ENCODE measurements around the gene SSBP3.
A peak's percentile ranks its signal among the peaks of the same experiment; 100 is the strongest.
"Not testable (repeated sequence)": the region's sequence is repeated elsewhere in the genome, so short reads cannot be mapped to it uniquely, and the experiment has no call there.

SSBP3 gene

DNA sequence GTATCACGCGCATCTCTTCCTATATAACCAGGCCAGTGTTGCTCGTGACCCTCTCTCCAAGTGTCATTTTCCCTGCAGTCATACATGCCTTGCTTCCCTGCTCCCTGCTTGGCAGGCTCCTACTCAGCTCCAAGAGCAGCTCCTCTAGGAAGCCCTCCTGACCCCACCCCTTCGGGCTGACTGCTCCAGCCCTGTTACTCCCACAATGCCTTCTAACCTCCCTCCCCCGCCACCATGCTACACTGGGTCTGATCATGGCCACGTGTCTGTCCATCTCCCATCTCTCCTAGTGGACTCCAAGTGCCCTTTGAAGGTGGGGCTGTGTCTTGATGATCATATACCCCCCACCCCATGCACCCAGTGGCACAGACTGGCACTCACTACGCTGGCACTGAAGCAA is 161.5 kb downstream of the SSBP3 start:
- no peak for DNase-seq (ENCODE audit: low spot score)

DNA sequence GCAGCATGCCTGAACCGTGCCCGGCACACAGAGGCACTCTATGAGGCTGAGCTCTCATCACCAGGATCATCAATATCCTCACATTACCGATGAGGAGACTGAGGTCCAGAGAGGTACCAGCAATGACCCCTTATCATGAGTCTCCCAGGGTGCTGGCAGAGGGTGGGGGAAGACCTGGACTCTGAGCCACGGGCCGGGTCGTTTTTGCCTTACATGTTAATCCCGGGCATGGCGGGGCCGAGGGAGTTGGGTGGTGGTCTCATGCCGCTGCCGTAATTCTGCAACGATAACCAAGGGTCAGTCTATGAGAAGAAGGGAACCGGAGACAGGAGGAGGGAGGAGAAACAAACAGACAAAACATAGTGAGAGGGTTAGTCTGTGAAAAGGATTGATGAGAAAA is 163.2 kb downstream of the SSBP3 start:
- DNase-seq (ENCODE audit: low spot score) = no peak

DNA sequence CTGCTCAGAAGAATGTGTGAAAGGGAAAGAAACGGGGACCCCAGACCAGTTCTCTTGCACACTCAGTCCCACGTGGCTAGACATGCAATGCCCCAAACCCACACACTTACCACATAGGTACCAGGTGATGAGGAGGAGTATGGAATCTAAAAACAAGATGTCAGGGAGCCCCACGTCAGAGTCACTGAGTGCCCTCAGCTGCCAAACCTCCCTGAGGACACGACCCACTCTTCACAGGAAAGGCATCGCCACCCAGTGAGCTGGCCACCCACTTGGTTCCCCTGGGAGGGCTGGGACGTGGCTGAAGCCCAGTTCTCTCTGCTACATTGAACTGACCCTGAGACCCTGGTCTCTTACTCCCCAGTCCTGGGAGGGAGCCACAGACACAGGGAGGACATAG is 164.8 kb downstream of the SSBP3 start:
- no peak for DNase-seq (ENCODE audit: low spot score)

DNA sequence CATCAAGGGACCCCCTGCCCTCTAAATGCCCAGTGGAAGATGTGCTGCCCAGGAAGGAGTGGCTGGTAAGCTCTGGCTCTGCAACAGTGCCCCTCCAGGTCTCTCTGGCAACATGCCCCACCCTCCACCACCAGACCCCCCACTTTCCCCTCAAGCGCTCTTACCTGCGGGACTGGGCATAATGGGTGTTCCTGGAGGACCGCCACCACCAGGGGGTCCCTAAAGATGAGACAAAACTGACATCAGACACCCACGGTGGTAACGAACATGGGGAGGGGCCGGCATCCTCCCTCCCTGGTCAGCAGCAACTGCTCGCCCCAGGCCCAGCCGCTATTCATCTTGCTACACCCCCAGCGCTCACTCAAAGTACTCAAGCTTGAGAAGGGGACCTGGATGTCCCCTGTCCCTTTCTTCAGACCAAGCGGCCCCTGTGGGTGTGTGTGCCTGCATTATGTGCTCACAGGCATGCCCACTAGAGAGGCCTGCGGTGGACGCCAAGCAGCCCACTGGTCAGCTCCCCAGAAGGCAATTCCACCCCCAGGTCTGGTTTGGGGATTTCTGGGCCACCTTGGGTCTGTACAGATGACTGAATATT is 165.4 kb downstream of the SSBP3 start:
- no peak for DNase-seq (ENCODE audit: low spot score)

DNA sequence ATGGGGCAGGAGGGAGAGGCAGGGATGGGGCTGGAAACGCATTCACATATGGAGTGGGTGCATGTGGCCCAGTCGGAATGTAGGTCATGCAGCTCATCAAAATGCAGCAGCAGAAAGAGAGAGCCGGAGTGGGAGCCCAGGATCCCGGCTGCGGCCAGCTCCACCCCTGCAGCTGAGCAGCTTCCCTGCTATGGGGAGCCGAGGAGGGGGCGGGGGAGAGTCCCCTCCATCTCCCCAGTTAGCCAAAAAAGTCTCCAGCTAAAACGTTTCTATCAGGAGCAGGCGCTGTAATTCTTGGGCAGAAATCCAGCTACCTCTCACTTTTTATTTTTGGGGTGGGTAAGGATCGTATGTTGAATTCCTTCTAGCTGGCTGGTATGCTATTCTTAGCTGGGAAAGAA is 166.6 kb downstream of the SSBP3 start:
- no peak for DNase-seq (ENCODE audit: low spot score)

DNA sequence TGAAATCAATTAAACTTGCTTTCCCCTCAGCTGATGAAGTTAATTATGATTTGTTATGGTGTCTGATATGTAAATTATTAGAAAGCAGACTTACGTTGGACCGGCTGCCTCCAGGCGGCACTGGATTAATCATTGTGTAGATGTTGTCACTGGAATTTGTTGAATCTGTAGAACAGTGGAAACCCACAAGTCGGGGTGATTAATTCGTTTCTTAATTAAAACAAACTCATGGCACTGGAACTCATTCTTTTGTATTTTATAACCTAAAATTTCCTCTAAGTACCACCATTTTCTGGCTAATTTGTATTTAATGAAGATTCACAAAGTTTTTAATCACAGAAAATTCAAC is 167.2 kb downstream of the SSBP3 start:
- DNase-seq (ENCODE audit: low spot score) = no peak

DNA sequence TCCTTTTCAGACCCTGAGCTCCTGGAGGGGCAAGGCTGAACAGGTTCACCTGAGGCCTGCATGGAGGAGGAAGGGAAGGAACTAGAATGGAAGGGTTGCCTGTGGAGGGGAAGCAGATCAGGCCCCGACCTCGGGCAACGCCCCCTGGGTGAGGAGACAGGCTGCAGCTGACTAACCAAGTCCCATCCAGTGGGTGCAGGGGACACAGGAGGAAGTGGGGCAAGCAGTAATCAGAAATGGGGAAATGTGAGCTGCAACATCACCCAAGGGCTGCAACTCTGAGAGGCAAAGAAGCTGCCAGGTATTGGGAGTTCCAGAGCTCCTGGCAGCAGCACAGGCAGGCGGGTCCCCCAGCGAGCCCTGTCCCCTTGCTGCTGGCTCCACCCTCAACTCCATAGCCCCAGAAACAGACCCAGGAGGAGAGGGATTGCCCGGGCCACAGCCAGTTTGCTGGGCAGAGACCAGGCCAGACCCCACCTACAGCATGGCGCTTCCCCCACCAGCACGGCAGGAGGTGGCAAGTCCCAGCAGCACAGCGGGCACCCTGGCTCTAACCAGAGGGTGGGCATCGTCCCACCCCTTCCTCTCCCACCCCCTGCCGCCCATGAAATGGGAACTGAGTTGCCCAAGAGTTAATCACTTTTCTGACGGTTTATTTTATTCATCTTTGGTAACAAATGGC is 167.7 kb downstream of the SSBP3 start:
- no peak for DNase-seq (ENCODE audit: low spot score)

DNA sequence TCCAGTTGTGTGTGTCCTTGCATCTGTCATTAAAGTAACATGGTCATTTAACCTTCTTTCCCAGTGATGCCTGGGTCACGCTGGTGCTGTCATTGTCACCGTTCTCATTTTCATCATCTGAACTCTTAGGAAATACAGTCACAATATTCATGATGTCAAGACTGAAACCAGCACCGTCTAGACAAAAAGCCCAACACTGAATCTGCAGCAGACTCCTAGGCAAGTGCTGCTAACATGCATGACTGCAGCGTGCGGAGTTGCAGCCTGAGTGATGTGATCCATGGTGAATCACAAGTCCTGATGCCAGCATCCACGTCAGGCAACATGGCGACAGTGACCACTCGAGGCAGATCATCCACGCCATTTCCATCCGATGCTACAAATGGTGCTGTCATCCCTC is 168.6 kb downstream of the SSBP3 start:
- no peak for DNase-seq (ENCODE audit: low spot score)

DNA sequence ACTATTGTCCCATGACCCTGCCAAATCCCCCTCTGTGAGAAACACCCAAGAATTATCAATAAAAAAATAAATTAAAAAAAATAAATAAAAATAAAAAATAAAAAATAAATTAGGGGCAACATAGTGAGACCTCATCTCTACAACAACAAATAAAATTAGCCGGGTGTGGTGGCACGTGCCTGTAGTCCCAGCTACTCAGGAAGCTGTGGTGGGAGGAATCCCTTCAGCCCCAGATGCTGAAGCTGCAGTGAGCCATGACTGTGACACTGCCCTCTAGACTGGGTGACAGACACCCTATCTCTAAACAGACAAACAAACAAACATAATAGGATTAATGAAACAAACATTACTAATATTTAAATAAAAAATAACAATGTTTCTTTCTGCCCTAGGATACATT is 171.9 kb downstream of the SSBP3 start:
- DNase-seq (ENCODE audit: low spot score) = no peak

DNA sequence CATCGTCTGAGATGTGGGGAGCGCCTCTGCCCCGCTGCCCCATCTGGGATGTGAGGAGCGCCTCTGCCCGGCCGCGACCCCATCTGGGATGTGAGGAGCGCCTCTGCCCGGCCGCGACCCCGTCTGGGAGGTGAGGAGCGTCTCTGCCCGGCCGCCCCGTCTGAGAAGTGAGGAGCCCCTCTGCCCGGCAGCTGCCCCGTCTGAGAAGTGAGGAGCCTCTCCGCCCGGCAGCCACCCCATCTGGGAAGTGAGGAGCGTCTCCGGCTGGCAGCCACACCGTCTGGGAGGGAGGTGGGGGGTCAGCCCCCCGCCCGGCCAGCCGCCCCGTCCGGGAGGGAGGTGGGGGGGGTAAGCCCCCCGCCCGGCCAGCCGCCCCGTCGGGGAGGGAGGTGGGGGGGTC is 173.0 kb downstream of the SSBP3 start:
- not testable (repeated sequence) for DNase-seq (ENCODE audit: low spot score)

DNA sequence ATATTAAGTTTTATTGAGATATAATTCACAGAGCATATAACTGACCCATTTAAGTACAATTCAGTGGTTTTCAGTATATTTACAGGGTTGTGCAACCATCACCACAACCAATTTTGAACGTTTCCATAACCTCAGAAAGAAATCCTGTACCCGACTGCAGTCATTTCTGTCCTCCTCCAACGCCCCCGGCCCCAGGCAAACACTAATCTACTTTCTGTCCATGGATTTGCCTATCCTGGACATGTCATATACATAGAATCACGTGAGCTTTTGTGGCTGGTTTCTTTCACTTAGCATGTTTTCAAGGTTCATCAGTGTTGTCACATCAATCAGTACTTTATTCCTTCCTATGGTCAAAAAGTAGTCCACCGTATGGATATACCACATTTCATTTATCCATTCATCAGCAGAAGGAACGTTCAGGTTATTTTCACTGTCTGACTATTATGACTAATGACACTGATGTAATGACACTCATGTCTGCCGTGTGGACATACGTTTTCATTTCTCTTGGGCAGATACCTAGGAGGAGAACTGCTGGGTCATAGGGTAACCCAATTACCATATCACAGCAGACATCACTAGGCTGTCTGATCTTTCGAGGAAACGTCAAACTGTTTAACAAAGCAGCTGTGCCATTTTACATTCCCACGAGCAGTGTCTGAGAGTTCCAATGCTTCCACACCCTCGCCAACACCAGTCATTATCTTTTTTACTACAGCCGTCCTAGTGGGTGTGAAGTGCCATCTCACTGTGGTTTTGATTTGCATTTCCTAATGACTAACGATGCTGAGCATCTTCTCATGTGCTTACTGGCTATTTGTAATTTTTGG is 175.5 kb downstream of the SSBP3 start:
- DNase-seq (ENCODE audit: low spot score) = no peak

DNA sequence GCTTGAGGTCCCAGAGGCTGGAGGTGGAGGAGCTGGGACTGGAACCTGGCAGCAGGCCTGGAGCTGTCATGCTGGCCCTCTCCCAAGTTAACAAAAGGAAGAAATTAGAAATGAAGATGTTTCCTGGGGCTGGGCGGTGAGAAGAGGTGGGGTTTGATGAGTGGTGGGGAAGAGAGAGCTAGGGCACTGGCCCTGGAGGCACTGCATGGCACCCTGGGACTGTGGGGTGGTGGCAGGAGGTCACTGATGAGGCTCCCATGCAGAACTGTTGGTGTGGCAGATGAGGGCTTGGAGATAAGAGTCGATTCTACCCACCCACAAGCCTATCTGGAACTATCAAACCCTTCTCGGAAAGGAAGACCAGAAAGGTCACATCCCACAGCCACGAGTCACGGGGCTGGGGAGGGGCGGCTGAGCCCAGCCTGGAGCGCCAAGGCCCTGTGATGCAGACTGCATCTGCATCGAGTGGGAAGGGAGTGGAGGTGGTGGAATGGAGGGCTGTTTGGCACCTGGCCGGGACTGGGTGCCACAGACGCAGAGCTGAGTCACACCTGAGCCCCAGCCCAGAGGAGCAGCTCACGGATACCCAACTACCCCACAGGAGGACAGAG is 176.8 kb downstream of the SSBP3 start:
- peak; percentile 78 for DNase-seq (ENCODE audit: low spot score)

DNA sequence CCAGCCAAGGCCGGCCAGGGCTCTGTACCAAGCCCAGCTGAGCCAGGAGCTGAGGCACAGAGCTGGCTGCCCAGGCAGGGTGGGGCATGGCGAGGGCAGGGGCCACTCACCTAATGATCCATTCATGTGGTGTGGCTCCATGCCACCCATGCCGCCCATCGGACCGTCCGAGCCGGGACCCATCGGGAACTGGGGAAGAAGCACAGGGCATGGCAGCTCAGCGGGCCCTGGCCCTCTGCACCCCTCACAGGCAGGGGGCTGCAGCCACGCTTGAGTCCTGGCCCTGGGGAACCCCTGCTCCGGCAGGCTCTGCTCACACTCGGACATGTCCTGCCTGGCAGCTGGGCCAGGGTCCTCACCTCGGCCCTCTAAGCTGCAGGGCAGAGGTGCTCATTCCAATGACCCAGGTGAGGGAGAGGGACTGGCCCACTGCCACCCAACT is 177.5 kb downstream of the SSBP3 start:
- DNase-seq (ENCODE audit: low spot score) = no peak

DNA sequence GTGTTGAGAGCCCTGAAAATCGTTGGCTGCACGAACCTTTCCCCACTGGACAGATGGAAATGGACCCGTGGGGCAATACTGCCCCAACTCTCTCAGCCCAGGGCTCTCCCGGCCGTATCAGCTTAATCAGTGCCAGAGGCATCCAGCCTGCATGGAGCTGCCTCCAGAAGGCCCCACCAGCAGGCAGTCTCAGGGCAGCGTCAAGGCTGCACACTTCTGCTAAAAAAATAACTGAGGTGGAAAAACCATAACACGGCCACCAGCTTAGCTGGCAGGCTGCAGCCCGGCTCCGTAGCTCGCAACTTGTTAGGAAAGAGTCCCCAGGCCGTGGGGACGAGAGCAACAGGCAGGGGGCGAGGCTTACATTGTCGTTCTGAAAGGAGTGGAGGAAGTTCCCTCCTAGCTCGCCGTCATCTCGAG is 178.3 kb downstream of the SSBP3 start:
- no peak for DNase-seq (ENCODE audit: low spot score)

DNA sequence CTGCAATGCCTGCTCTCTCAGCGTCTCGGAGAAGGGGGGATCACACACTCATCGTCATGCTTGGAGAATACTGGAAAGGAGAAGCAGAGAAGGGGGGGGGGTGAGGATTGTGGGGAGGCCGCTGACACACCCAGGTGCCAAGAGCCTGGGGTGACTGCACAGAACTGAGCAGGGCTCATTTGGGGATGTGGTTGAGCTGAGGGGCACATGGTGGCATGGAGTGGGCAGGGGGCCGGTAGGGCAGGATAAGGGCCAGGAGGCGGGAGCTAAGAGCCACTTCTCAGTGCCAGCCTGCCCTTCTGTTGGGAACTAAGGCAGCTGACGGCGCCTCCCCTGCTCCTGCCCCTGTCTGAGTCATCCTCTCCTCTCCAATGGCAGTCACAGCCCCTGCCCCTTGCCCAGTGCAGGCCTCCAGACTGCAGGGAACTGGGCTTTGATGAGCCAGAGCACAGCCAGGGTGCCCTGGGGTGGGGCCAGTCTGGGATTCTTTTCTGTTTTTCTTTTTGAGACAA is 179.0 kb downstream of the SSBP3 start:
- peak; percentile 57 for DNase-seq (ENCODE audit: low spot score)

DNA sequence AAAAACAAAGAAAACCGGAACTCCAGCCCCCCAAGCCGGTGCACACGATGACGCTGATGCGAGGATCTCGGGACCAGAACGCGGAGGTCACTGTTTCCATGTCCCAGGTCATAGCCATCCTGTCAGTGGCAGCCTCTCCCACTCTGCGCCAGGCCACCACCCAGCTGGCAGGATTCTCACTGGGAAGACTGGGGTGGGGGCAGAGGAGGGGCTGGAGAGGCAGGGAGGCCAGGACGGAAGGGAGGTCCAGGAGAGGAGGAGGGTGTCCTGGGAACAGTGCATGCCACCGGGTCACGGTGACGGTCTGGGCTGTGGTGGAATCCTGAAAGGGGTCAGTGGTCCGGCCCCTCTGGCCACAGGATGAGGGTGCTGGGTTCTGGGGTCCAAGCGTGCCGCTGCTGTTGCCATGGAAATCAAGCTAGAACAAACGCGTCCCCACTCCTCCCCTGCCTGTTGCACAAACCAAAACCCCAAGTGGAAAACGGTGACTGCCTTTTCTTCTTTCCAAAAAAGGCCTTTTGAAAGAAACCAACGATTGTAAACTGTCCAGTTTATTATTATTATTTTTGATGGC is 180.1 kb downstream of the SSBP3 start:
- DNase-seq (ENCODE audit: low spot score) = no peak

DNA sequence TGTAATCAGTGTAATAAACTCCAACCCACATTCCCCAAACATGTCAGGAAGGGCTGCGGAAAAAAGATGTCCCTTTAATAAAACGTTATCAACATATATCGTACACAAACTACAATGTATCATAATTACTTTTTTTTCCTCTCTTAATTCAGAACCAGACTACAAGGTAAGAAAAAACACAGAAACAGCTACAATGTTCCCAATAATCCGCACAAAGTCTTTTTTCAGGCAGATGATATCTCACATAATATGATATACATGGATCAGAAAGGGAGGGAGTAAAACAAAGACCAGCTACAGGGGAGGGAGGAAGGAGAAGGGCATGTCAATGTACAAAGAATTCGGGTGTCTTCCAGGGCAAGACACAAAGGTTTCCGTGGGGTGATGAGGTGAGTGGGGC is 180.8 kb downstream of the SSBP3 start:
- DNase-seq (ENCODE audit: low spot score) = no peak

DNA sequence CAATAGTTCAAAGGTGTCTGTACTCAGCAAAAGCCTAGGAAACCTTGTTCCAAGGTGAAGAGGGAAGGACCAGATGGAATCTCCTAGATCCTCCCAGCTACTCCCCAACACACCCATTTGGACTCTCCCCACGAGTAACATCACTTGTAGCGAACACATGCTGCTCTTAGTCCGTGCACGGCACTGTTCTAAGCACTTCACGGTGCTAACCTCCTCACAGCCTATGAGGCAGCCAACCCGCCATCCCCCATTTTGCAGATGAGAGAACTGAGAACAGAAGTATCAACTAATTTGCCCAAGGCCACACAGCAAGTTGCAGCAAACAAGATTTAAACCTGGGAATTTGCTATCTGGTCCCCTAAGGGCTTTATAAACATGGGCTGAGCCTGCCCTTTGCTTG is 182.0 kb downstream of the SSBP3 start:
- no peak for DNase-seq (ENCODE audit: low spot score)

DNA sequence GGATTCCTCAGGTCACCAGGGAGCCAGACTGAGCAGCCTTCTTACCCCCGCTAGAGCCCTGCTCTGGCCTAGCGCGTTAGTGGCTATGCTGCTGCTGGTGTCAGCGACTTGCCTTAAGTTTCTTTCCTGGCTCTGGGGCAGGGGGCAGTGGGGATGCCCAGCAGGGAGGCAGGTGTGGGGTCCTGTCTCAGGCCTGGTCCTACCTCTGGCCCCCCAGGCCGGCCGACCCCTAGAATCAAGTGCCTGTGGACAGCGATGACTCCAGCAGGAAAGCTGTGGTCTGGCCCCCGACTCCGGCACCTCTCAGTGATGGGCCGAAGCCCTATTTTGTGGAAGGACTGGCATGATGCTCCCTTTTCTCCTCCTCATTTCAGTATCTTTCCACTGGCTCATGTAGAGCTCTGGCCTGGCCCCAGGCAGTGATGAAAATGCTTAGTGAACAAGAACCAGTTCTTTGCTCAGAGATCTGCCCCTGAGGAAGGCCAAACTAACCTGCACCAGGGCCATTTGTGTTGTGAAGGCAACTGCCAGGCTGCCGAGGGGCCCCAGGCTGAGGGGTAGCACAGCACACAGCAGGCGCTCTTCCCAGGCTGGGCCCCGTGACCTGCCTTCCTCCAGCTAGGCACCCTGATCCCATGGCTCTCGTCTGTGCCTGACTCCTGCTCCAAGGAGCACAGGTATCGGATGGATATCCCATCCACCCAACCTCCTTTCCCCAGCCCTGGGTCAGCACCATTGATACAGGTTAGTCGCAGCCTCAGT is 182.6 kb downstream of the SSBP3 start:
- DNase-seq (ENCODE audit: low spot score) = no peak

DNA sequence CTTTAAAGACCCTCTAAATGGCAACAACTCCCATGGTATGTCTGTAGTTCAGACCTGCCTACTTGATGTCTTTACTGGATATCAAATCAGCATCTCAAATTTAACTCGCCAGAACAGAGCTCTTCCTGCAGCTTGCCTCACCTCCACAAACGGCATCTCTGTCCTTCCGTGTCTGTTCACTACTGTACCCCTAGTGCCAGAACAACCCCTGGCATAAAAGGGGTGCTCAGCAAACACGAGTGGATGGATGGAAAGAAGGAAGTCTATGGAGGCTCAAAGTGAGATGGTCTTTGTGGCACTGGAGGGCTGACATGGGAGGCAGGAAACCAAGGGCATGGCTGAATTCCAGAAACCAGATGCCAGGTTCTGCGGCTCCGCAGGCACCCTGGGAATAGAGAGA is 183.5 kb downstream of the SSBP3 start:
- no peak for DNase-seq (ENCODE audit: low spot score)

DNA sequence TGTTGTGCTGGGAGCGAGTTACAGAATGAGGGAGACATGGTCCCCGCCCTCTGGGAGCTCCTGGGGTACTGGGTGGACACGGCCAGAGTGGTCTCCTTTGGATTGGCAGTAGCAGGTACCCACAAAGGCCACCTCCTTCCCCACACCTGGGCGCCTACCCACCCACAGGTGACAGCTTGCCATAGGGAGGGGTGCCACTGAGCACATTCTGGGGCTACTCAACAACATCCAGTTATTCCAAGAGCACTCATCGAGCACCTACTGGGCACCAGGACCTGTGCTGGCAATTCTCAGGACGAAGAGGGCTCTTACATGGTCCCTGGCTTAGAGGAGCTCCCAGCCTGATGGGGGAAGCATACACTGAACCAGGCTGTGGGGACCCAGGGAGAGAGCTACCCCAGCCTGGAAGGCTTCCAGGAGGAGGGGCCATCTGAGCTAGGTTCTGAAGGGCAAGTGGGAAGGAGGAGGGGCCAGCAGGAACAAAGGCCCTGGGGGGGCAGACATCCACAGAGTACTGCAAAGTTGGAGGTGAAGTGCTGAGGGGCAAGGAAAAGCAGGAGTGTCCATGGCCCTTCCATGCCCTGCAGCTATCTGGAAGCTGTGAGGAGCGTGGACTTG is 184.2 kb downstream of the SSBP3 start:
- no peak for DNase-seq (ENCODE audit: low spot score)

Measured in AG08396 (cell line).